DMS114 treated with DMSO at 0.1 percent for 48 hours (cell line): ENCODE measurements around the gene TCIRG1.
A peak's percentile ranks its signal among the peaks of the same experiment; 100 is the strongest.
"Not testable (repeated sequence)": the region's sequence is repeated elsewhere in the genome, so short reads cannot be mapped to it uniquely, and the experiment has no call there.

Experiments
- DNase-seq: peaks from one replicate; lab custom pipeline; 2025; ENCODE audit not compliant: unreplicated experiment; lab: John Stamatoyannopoulos, UW

The TCIRG1 gene, protein sequence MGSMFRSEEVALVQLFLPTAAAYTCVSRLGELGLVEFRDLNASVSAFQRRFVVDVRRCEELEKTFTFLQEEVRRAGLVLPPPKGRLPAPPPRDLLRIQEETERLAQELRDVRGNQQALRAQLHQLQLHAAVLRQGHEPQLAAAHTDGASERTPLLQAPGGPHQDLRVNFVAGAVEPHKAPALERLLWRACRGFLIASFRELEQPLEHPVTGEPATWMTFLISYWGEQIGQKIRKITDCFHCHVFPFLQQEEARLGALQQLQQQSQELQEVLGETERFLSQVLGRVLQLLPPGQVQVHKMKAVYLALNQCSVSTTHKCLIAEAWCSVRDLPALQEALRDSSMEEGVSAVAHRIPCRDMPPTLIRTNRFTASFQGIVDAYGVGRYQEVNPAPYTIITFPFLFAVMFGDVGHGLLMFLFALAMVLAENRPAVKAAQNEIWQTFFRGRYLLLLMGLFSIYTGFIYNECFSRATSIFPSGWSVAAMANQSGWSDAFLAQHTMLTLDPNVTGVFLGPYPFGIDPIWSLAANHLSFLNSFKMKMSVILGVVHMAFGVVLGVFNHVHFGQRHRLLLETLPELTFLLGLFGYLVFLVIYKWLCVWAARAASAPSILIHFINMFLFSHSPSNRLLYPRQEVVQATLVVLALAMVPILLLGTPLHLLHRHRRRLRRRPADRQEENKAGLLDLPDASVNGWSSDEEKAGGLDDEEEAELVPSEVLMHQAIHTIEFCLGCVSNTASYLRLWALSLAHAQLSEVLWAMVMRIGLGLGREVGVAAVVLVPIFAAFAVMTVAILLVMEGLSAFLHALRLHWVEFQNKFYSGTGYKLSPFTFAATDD

DNA sequence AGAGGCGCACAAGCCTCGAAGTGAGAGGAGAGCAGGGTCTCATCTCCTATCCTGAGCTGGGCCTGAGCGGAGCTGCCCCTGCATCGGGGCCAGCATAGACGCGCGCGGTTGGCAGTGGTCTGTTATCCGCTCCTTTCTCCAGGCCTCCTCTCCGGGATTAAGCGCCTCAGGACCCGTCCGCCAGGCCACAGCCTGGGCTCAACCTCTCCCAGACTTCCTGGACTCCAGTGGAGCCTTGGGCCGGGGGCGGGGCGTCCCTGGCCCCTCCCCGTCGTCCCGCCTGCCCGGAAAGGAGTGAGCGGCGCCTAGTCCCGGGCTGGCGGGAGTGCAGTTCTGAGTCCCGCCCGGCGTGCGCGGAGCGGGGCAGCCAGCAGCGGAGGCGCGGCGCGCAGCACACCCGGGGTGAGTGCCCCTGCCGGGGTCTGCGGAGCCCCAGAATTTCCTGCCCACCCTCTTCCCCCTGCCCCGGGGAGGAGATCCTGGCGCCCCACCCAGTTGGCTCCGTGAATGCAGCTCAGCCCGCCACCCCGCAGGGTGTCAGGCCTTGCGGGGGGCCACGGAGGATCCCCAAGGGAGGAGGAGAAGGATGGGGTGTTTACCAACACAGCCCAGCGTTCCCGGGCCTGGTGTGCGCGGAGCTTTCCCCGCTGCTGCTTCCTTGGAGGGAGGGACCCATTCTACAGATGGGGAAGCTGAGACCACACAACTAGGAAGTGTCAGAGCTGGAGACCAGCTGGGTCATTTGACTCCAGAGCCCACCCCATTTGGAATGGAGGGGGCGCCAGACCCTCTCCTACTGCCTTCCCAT lies at the start of gene TCIRG1:
TCIRG1 (plus strand) TSS at position 308 of the 808 bp plus-strand sequence. CDS start 2,247 bp downstream, outside the sequence.
- DNase-seq, result peak; percentile 89

DNA sequence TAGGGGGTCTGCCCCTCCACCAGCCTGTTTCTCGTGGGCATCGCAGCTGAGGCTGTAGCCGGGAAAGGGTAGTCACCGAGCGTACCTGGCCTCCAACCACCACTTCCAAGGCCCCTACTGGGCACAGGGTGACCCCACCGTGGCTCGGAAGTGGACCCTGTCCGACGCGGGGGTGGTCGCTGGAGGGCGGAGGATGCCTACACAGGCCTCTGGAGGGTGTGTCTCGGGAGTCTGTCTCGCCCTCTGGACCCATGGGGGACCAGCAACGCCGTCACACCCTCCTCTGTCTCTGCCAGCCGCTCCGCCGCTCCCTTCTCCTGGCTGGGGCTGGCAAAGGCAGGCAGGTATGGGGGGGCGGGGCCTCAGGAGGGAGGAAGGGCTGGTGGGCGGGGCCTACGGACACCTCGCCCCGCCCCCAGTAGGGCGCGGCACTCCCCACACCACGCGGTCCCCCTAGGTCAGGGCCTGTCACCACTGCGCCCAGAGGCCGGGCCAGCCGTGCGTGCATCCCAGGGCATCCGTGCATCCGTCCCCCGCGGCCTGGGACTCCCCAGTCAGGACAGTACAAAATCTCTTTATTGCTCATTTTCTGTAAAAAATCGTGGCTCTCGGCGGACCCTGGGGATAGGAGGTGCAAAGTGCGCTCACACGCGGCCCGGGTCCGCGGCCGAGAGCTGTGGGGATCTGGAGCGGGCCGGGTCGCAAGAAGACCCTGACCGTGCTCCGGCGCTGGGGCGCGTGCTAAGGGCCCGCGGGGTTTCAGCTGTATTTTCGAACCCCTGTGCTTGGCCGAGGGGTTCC lies 48.1 kb upstream of the TCIRG1 start:
- DNase-seq, result not testable (repeated sequence)

DNA sequence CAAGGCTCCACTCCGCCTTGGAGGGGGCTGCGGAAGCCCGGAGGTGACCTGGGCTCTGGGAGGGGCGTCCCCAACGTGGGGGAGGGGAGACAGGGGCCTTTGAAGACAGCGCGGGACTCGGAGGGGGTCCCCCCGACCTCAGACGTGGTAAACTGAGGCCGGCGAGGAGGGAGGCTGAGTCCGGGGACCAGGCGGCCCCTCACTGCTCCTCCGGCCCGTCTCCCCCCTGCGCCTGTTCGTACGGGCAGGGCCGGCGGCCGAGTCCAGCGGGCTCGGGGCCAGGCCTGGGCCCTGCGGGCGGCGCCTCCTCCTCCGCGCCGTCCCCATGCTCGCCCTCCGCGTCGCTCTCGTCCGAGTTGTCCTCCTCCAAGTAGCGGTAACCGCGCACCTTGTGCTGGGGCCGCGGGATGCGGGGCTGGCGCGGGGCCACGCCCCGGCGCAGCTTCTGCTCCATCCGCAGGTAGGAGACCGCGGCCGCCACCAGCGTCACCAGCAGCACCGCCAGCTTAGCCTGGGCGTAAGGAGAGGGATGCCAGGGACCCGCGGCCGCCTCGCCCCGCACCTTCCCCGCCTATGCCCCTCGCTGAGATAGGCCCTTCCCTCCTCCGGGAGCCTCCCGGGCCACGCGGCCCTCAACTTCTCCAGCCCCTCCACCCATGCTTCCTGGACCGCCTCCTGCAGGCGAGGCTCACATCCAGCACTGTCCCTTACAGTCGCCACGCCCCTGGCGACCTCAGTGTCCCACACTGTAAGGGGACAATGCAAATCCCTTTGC lies 47.3 kb upstream of the TCIRG1 start:
- not testable (repeated sequence) for DNase-seq

- not testable (repeated sequence) for DNase-seq
Measured at GRCh38 chr11:67993821-67994220, 45.0 kb upstream of the TCIRG1 start.

DNA sequence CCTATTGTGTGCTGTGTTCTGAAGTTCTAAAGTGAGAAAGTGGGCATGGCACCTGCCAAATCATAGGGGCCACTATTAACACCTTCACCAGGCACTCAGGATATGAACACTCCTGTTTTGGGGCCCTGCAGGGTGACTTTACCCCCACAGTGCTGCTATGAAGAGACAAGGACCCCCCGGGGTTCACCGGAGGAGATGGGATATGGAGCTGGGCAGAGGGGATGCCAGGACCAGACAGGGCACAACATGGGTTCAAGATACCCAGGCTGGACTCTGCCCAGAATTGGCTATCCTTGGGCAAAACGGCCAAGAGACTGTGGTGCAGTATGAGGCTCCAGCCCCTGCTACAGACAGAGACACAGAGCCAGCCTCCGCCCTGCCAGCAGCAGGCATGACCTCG lies 44.4 kb upstream of the TCIRG1 start:
- DNase-seq, result not testable (repeated sequence)

GRCh38 chr11:67995129-67995528 lies 43.7 kb upstream of the TCIRG1 start:
- DNase-seq, result not testable (repeated sequence)

DNA sequence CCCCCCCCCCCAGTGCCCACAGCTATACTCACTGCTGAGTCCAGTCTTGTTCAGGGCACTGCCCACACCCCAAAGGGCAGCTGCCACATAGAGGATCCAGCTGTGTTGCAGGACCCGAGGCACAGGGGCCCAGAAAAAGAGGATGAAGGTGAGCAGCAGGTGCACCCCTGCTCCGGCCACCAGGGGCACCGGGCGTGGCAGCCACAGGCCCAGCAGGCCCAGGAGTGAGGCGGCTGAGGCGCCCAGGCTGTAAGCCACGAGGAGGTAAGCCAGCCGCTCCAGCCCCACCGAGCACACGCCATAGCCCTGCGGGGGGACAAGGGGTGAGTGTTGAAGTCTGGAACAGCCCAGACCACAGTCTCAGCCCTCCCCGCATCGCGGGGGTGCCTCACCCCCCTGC lies 43.2 kb upstream of the TCIRG1 start:
- not testable (repeated sequence) for DNase-seq

- DNase-seq, result no peak
Measured at GRCh38 chr11:67996051-67996450, 42.8 kb upstream of the TCIRG1 start.

DNA sequence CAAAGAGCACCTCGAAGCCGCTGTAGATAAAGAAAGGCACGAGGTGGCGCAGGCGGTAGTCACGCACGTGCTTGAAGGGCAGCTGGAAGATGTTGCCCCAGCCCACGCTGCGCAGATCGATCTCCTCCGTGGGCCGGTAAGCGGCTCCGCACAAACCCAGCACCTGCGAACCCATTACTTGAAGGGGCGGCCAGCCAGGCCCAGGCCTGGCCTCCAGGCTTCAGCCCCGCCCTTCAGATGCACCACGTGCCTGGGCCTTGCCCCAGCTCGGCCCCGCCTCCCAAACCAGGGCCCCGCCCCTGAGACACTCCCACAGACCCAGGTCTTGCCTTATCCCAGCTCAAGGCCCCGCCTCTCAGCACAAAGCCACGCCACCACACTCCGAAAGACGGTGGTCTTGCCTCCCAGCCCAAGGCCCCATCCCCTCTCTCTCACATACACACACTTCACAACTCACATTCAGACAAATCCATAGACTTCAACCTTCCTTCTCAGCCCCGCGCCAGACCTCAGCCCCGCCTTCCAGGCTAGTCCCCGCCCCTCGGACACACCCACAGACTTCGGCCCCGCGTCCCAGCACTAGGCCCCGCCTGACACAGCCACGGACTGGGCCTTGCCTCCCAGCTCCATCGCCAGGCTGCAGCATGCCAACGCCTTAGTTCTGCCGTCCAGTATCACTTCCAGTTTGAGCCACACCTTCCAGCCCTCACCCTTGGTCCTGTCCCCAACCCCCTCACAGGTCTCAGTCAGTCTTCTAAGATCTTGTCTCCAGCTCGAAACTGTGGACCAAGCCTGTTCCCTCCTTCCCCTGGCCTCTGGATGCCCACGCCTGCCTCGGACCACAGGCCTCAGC lies 42.0 kb upstream of the TCIRG1 start:
- DNase-seq, result no peak

- no peak for DNase-seq
Measured at GRCh38 chr11:67997475-67997921, 41.3 kb upstream of the TCIRG1 start.

GRCh38 chr11:67998150-67999045 lies 40.4 kb upstream of the TCIRG1 start:
- no peak for DNase-seq

DNA sequence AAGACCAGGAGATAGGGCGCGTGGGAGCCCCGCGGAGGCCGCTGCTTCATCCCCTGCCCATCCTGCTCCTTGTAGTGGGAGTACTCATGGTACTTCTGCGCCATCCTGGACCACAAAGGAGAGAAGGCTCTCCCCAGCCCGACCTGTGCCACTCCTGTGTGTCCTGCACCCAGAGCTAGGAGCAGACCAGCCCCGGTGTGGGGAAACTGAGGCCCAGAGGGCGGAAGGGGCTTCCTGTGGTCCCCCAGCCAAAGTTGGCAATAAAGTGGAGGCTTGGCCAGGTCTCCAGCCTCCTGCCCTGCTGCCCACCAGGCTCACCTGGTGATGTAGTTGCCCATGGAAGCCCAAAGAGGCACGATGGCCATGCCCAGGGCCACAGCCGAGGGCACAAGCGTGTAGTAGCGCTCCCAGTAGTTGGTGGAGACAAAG lies 39.6 kb upstream of the TCIRG1 start:
- DNase-seq, result no peak

- no peak for DNase-seq
Measured at GRCh38 chr11:67999704-68000103, 39.1 kb upstream of the TCIRG1 start.

DNA sequence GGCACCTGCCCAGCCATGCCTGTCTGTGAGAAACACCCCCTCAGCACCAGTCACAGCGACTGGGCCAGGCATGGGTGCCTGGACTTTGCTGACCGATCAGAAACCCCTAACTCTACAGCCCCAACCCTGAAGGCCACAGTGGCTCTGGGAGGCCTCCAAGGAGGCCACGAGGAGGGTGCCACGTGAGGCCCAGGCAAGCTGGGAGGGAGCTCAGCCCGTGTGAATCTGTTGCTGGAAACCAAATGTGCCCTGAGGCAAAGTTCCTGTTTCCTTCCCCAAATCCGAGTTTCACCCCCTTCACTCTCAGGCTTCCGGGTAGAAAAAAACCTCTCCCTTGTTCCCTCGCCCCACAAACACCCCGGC lies 36.3 kb upstream of the TCIRG1 start:
- no peak for DNase-seq

DNA sequence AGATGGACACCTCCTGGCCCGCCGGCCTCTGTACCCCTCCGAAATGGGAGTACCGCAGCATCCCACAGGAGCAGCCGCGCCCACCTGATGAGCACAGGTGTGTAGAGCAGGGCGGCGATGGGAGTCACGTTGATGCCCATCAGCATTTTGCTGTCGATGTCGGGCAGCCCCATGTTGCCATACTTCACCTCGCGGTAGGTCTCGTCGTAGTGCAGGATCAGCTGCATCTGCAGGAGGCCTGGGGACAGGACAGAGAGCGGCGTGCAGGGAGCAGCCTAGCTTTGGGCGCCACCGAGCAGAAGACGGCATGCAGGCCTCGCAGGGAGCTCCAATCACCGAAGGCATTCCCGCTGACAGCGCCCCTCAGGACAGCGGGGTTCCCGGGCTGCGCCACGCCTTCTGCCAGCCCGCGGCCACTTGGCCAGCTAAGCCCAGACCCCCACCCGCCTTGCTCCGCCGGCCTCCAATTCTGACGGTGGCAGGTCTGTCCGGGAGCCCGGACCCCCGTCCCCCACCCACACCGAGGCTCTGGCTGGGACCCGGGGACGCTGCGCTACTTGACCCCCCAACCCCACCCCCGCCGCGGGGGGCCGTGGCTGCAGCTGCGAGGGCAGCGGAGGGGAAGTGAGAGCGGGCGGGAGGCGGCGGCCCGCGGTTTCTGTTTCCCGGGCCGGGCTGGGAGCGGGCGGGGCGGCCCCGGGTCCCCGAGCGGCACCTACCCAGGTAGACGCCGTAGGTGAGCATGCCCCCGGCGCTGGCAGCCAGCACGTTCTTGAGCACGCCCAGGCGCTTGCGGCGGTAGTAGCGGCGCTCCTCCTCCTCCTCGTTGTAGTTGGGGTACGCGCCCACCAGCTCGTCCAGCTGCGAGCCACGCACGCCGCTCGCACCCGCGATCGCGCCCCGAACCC lies 35.6 kb upstream of the TCIRG1 start:
- peak; percentile 79 for DNase-seq

- peak; percentile 96 for DNase-seq
Measured at GRCh38 chr11:68003846-68004550, 34.8 kb upstream of the TCIRG1 start, which contains the start of gene UNC93B1. TSS of gene UNC93B1 (minus strand) at chr11:68004097. CDS start at chr11:68004043, 54 bp downstream.
